H1 (cell line): ENCODE data around the gene NDNF. TPM values are rescaled to one million over a fixed set of nuclear protein-coding genes. Genes with fewer than 3 reads are reported as not detected.

Experiments
- ASH2L ChIP-seq: fragments of 200-600, 300-600 bp; sonication (generic); IDR thresholded peaks from one replicate; pipeline ENCODE4 v1.7.1; 2017; ENCODE audit warnings: low read length
- CBX8 ChIP-seq: fragments of 300-800, 300-1000 bp; sonication (generic); IDR thresholded peaks from 2 replicates; pipeline ENCODE4 v1.7.1; 2016; ENCODE audit warnings: low read depth, low read length, borderline replicate concordance
- EGR1 ChIP-seq: IDR thresholded peaks from 2 replicates; pipeline ENCODE4 v1.6.1; 2011; ENCODE audit warnings: low read depth, low read length, borderline replicate concordance
- EZH2 ChIP-seq: fragments of 200-600 bp; sonication (generic); IDR thresholded peaks from 2 replicates; pipeline ENCODE4 v1.7.1; 2012; ENCODE audit warnings: low read depth, mild to moderate bottlenecking, moderate library complexity, low read length, inconsistent platforms; ENCODE audit not compliant: severe bottlenecking
- PHF8 ChIP-seq: fragments of 200-600 bp; sonication (generic); conservative IDR thresholded peaks from 2 replicates; pipeline ENCODE4 v1.7.1; 2012; ENCODE audit warnings: low read depth, mild to moderate bottlenecking, inconsistent platforms, low read length, moderate library complexity
- RAD21 ChIP-seq, 2 experiments: IDR thresholded peaks in 1 of 2; conservative IDR thresholded peaks in 1 of 2; 2 replicates each; pipeline ENCODE4 v1.6.1; 2011; ENCODE audit warnings: low read depth in 2 of 2, low read length in 2 of 2, improper control_type of control experiment in 1 of 2, inconsistent platforms in 1 of 2, mild to moderate bottlenecking in 1 of 2, moderate library complexity in 1 of 2
- SAP30 ChIP-seq: fragments of 300-600 bp; sonication (generic); IDR thresholded peaks from 2 replicates; pipeline ENCODE4 v1.7.1; 2012; ENCODE audit warnings: low read length, moderate library complexity, mild to moderate bottlenecking, inconsistent platforms; ENCODE audit not compliant: insufficient read depth, insufficient replicate concordance
- TAF1 ChIP-seq: IDR thresholded peaks from 2 replicates; pipeline ENCODE4 v1.6.1; 2011; ENCODE audit warnings: mild to moderate bottlenecking, low read depth, low read length
- ZNF274 ChIP-seq: IDR thresholded peaks from 2 replicates; pipeline ENCODE4 v1.7.0; 2012; ENCODE audit warnings: low read length, borderline replicate concordance; ENCODE audit errors: extremely low read depth
- polyA plus RNA-seq, 7 experiments: library from polyadenylated mRNA; depleted of rRNA in 3 of 7; stranded (reverse) in 5 of 7; unstranded in 2 of 7; fragments of >200 nt in 5 of 7; fragments of 200-250 nt in 2 of 7; gene quantifications; 1 replicate in 5 of 7; 2 replicates in 1 of 7; 4 replicates in 1 of 7; pipeline versions ENCODE4 v1.2.1 to v1.2.3, GENCODE V29; 2011 to 2013; ENCODE audit warnings: missing spikeins in 2 of 7, mixed read lengths in 2 of 7
- total RNA-seq: library from RNA; stranded (reverse); fragmentation: NEBNext Ultra II Directional; extraction: Animal tissue kit (Norgen Biotek cat#: 25700); gene quantifications from 2 replicates; pipeline ENCODE4 v1.2.1, GENCODE V29; 2021
- TF ChIP-seq, protein P1 (sequence below): fragments of 300-600 bp; sonication (generic); IDR thresholded peaks from 2 replicates; pipeline ENCODE4 v1.7.1; 2012; ENCODE audit warnings: low read length, moderate library complexity, mild to moderate bottlenecking, inconsistent platforms; ENCODE audit not compliant: insufficient replicate concordance

Gene NDNF
- total and polyA plus RNA-seq, 2 of the 8 experiments (the other 6 are each of a cell fraction or from before 2014, with no cell fraction given) = 0.70 to 1.6 TPM

DNA sequence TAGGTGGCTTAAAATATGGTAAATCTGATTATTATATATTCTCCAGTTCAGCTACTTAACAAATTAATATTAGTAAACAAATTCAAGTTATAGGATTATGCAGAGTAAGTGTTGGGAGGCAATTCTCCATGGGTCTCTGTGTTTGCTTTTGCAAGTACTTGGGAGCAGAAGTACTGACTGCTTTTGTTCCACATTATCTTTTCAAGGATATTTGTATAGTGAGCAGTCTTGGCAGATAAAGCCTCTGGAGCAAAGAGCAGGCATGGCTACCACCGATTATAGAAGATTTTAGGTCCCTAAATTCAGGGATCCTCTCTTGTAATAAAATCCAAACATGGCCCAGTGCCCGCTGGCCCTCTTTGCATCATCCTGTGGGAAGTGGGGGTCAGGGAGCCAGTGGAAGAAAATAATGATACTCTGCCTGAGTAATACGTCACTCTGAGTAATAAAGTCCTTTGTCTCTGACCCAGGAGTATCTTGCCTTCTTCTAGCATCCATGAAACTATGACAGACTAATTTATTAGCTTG, 23.2 kb downstream of the NDNF start (continued):
- TF ChIP-seq, protein P1, sequence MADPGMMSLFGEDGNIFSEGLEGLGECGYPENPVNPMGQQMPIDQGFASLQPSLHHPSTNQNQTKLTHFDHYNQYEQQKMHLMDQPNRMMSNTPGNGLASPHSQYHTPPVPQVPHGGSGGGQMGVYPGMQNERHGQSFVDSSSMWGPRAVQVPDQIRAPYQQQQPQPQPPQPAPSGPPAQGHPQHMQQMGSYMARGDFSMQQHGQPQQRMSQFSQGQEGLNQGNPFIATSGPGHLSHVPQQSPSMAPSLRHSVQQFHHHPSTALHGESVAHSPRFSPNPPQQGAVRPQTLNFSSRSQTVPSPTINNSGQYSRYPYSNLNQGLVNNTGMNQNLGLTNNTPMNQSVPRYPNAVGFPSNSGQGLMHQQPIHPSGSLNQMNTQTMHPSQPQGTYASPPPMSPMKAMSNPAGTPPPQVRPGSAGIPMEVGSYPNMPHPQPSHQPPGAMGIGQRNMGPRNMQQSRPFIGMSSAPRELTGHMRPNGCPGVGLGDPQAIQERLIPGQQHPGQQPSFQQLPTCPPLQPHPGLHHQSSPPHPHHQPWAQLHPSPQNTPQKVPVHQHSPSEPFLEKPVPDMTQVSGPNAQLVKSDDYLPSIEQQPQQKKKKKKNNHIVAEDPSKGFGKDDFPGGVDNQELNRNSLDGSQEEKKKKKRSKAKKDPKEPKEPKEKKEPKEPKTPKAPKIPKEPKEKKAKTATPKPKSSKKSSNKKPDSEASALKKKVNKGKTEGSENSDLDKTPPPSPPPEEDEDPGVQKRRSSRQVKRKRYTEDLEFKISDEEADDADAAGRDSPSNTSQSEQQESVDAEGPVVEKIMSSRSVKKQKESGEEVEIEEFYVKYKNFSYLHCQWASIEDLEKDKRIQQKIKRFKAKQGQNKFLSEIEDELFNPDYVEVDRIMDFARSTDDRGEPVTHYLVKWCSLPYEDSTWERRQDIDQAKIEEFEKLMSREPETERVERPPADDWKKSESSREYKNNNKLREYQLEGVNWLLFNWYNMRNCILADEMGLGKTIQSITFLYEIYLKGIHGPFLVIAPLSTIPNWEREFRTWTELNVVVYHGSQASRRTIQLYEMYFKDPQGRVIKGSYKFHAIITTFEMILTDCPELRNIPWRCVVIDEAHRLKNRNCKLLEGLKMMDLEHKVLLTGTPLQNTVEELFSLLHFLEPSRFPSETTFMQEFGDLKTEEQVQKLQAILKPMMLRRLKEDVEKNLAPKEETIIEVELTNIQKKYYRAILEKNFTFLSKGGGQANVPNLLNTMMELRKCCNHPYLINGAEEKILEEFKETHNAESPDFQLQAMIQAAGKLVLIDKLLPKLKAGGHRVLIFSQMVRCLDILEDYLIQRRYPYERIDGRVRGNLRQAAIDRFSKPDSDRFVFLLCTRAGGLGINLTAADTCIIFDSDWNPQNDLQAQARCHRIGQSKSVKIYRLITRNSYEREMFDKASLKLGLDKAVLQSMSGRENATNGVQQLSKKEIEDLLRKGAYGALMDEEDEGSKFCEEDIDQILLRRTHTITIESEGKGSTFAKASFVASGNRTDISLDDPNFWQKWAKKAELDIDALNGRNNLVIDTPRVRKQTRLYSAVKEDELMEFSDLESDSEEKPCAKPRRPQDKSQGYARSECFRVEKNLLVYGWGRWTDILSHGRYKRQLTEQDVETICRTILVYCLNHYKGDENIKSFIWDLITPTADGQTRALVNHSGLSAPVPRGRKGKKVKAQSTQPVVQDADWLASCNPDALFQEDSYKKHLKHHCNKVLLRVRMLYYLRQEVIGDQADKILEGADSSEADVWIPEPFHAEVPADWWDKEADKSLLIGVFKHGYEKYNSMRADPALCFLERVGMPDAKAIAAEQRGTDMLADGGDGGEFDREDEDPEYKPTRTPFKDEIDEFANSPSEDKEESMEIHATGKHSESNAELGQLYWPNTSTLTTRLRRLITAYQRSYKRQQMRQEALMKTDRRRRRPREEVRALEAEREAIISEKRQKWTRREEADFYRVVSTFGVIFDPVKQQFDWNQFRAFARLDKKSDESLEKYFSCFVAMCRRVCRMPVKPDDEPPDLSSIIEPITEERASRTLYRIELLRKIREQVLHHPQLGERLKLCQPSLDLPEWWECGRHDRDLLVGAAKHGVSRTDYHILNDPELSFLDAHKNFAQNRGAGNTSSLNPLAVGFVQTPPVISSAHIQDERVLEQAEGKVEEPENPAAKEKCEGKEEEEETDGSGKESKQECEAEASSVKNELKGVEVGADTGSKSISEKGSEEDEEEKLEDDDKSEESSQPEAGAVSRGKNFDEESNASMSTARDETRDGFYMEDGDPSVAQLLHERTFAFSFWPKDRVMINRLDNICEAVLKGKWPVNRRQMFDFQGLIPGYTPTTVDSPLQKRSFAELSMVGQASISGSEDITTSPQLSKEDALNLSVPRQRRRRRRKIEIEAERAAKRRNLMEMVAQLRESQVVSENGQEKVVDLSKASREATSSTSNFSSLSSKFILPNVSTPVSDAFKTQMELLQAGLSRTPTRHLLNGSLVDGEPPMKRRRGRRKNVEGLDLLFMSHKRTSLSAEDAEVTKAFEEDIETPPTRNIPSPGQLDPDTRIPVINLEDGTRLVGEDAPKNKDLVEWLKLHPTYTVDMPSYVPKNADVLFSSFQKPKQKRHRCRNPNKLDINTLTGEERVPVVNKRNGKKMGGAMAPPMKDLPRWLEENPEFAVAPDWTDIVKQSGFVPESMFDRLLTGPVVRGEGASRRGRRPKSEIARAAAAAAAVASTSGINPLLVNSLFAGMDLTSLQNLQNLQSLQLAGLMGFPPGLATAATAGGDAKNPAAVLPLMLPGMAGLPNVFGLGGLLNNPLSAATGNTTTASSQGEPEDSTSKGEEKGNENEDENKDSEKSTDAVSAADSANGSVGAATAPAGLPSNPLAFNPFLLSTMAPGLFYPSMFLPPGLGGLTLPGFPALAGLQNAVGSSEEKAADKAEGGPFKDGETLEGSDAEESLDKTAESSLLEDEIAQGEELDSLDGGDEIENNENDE = no peak
- TF ChIP-seq CBX8 = no peak
- TF ChIP-seq PHF8 = no peak
- TF ChIP-seq ASH2L = no peak
- no peak for TF ChIP-seq TAF1
- no peak for TF ChIP-seq SAP30
- TF ChIP-seq ZNF274 = no peak
- no peak for TF ChIP-seq EZH2
- TF ChIP-seq EGR1 = no peak
- no peak for TF ChIP-seq RAD21 (IDR thresholded peaks at IDR 0.05 in 1 of 2, conservative IDR thresholded peaks at IDR 0.05 in 1 of 2; ENCODE audit: low read depth in 2 of 2, low read length in 2 of 2)
